Measurements from ENCODE around the gene RIIAD1. TPM values are rescaled to one million over a fixed set of nuclear protein-coding genes. Genes with fewer than 3 reads are reported as not detected.

The RIIAD1 gene
- total RNA-seq, 1 experiment from 2014 or later = not detected

Other genes with a start within 250 kb of the RIIAD1 start
- gene CGN, start 210.1 kb upstream of the RIIAD1 start, total RNA-seq (2014; rRNA removed; shearing (Covaris generic)) = 0.93 and 3.2 TPM in 2 replicates
- 64.3 and 99.0 TPM in 2 replicates for gene TUFT1, start 181.2 kb upstream of the RIIAD1 start, total RNA-seq (2014; rRNA removed; shearing (Covaris generic))
- gene SNX27, start 109.5 kb upstream of the RIIAD1 start, total RNA-seq (2014; rRNA removed; shearing (Covaris generic)) = 23.7 and 28.7 TPM in 2 replicates
- not detected in 2 replicates for gene CELF3, start 4.7 kb upstream of the RIIAD1 start, total RNA-seq (2014; rRNA removed; shearing (Covaris generic))
- 275 and 300 TPM in 2 replicates for gene MRPL9, start 42.0 kb downstream of the RIIAD1 start, total RNA-seq (2014; rRNA removed; shearing (Covaris generic))
- gene TDRKH, start 69.0 kb downstream of the RIIAD1 start, total RNA-seq (2014; rRNA removed; shearing (Covaris generic)) = 24.2 and 25.1 TPM in 2 replicates
- not detected in 2 replicates for gene LINGO4, start 83.9 kb downstream of the RIIAD1 start, total RNA-seq (2014; rRNA removed; shearing (Covaris generic))
- gene RORC, start 110.3 kb downstream of the RIIAD1 start, total RNA-seq (2014; rRNA removed; shearing (Covaris generic)) = 0.12 and 0.14 TPM in 2 replicates
- gene C2CD4D, start 118.3 kb downstream of the RIIAD1 start, total RNA-seq (2014; rRNA removed; shearing (Covaris generic)) = not detected in 2 replicates
- gene THEM5, start 132.2 kb downstream of the RIIAD1 start, total RNA-seq (2014; rRNA removed; shearing (Covaris generic)) = not detected in 2 replicates
- gene THEM4, start 188.0 kb downstream of the RIIAD1 start, total RNA-seq (2014; rRNA removed; shearing (Covaris generic)) = 9.5 and 11.2 TPM in 2 replicates

All from A172 (cell line).